HTR-8/SVneo (cell line): ENCODE measurements around the gene NUP98.
A peak's percentile ranks its signal among the peaks of the same experiment; 100 is the strongest.
"Not testable (repeated sequence)": the region's sequence is repeated elsewhere in the genome, so short reads cannot be mapped to it uniquely, and the experiment has no call there.

Source experiments
- DNase-seq: peaks from one replicate; pipeline ENCODE4 v3.0.0; 2011; ENCODE audit warnings: low spot score, mixed read lengths; ENCODE audit not compliant: insufficient read length
- FAIRE-seq: peaks from 2 replicates; lab custom pipeline; 2011; peaks lifted over from hg19 to GRCh38; lab: Jason Lieb, UNC

NUP98 gene

GRCh38 chr11:3652514-3652913 is 144.8 kb downstream of the NUP98 start:
- FAIRE-seq, DNase-seq: not testable (repeated sequence)

- FAIRE-seq, DNase-seq: not testable (repeated sequence)
Observed at GRCh38 chr11:3649374-3649773, 148.0 kb downstream of the NUP98 start.

GRCh38 chr11:3648843-3649242 is 148.5 kb downstream of the NUP98 start:
- not testable (repeated sequence) for DNase-seq, FAIRE-seq

- DNase-seq = no peak
- FAIRE-seq = no peak
Observed at GRCh38 chr11:3645552-3645951, 151.8 kb downstream of the NUP98 start.

- no peak for DNase-seq
- FAIRE-seq = no peak
Observed at GRCh38 chr11:3644817-3645235, 152.5 kb downstream of the NUP98 start, which contains the start of gene ART1. Gene ART1, plus strand, starts transcription at chr11:3645128. Its CDS starts 14,086 bp downstream, at chr11:3659214.

- not testable (repeated sequence) for DNase-seq, FAIRE-seq
Observed at GRCh38 chr11:3643102-3643546, 154.2 kb downstream of the NUP98 start.

- DNase-seq (peak; percentile 85), FAIRE-seq (peak; percentile 72)
Observed at GRCh38 chr11:3642071-3642951, 155.0 kb downstream of the NUP98 start.

- no peak for FAIRE-seq
- no peak for DNase-seq
Observed at GRCh38 chr11:3641701-3642070, 155.7 kb downstream of the NUP98 start, which contains the start of gene ART5. Gene ART5, minus strand, starts transcription at chr11:3641992. Its CDS starts 130 bp downstream, at chr11:3641862.

- no peak for FAIRE-seq
- DNase-seq = no peak
Observed at GRCh38 chr11:3641191-3641590, 156.2 kb downstream of the NUP98 start.

GRCh38 chr11:3639841-3640240 is 157.5 kb downstream of the NUP98 start:
- FAIRE-seq (no peak), DNase-seq (no peak)

GRCh38 chr11:3638513-3638912 is 158.8 kb downstream of the NUP98 start:
- FAIRE-seq (no peak), DNase-seq (no peak)

- DNase-seq = no peak
- FAIRE-seq = no peak
Observed at GRCh38 chr11:3637201-3637600, 160.2 kb downstream of the NUP98 start.

- FAIRE-seq (no peak), DNase-seq (no peak)
Observed at GRCh38 chr11:3635641-3636375, 161.5 kb downstream of the NUP98 start.

- DNase-seq (no peak), FAIRE-seq (no peak)
Observed at GRCh38 chr11:3632070-3632660, 165.2 kb downstream of the NUP98 start.

- FAIRE-seq = no peak
Observed at GRCh38 chr11:3631331-3631730, 166.0 kb downstream of the NUP98 start.

GRCh38 chr11:3627291-3627690 is 170.1 kb downstream of the NUP98 start:
- FAIRE-seq = no peak
- peak; percentile 51 for DNase-seq

More at GRCh38 chr11:3631331-3631730, 166.0 kb downstream of the NUP98 start:
- DNase-seq = no peak

GRCh38 chr11:3626250-3626960 is 170.9 kb downstream of the NUP98 start:
- no peak for DNase-seq
- no peak for FAIRE-seq
